BLaER1 treated with 17β-estradiol and CSF1 and Interleukin-3, amounts not matched to agents 10 nM and 100 nM (cell line): ENCODE measurements around the gene POLR2L.

Source experiments
- H3K27ac ChIP-seq, 11 experiments: shearing (Covaris generic); formaldehyde crosslinking; 2 replicates each; pipeline ENCODE4 v1.8.1; 2022
- H3K27me3 ChIP-seq, 11 experiments: shearing (Covaris generic); formaldehyde crosslinking; 2 replicates each; pipeline ENCODE4 v1.8.1; 2022
- H3K36me3 ChIP-seq, 11 experiments: shearing (Covaris generic); formaldehyde crosslinking; 2 replicates each; pipeline ENCODE4 v1.8.1; 2022
- H3K4me1 ChIP-seq, 10 experiments: shearing (Covaris generic); formaldehyde crosslinking; 2 replicates each; pipeline ENCODE4 v1.8.1; 2022
- H3K4me2 ChIP-seq, 11 experiments: shearing (Covaris generic); formaldehyde crosslinking; 2 replicates each; pipeline ENCODE4 v1.8.1; 2022
- H3K4me3 ChIP-seq, 10 experiments: shearing (Covaris generic); formaldehyde crosslinking; 2 replicates each; pipeline ENCODE4 v1.8.1; 2022
- H3K9ac ChIP-seq, 11 experiments: shearing (Covaris generic); formaldehyde crosslinking; 2 replicates each; pipeline ENCODE4 v1.8.1; 2022
- H3K9me3 ChIP-seq, 11 experiments: shearing (Covaris generic); formaldehyde crosslinking; replicated peaks in 1 of 11; 2 replicates each; pipeline ENCODE4 v1.8.1; 2022
- H4K20me1 ChIP-seq, 11 experiments: shearing (Covaris generic); formaldehyde crosslinking; 2 replicates each; pipeline ENCODE4 v1.8.1; 2022
- Cebpa-rat ChIP-seq, 11 experiments: shearing (Covaris generic); IDR thresholded peaks; 2 replicates each; pipeline ENCODE4 v1.8.1; 2022

Gene POLR2L

DNA sequence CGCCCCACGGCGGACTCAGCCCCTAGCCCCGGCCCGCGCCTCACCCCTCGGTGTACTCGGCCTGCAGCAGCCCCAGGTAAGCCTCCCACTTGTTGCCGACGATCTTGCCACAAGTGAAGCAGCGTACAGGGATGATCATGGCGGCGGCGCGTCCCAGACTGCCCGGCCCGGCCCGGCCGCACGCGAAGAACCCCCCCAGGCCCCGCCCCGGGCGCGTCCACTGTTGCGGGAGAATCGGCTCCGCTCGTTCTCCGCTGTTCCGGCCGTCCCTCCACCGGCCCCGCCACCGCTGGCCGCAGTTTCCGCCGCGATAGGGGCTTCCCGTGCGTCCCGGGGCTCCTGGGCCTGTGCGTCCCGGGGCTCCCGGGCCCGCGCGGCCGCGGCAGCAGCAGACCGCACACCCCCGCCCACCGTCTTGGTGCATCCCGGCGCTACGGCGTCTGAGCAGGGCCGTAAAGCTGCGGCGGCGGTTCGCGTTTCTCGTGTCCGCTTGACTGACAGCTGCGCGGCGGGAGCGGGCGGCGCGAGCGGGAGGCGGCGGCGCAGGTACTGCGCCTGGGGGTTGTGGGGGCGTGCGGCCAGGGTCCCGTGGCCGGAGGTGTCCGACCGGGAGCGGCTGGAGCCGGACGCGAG lies at the start of gene POLR2L, which contains the start of gene TSPAN4:
Gene POLR2L (minus strand): TSS at position 160 of the 633 bp plus-strand sequence. CDS start 21 bp downstream, at position 139.
Gene TSPAN4 (plus strand): TSS at position 483 of the 633 bp plus-strand sequence. CDS start 7,453 bp downstream, outside the sequence.
- TF ChIP-seq Cebpa-rat (IDR thresholded peaks at IDR 0.05): no peak
- peak within 1 kb of the TSS; percentile 87 to 100 (median 96) for H3K4me3 ChIP-seq

DNA sequence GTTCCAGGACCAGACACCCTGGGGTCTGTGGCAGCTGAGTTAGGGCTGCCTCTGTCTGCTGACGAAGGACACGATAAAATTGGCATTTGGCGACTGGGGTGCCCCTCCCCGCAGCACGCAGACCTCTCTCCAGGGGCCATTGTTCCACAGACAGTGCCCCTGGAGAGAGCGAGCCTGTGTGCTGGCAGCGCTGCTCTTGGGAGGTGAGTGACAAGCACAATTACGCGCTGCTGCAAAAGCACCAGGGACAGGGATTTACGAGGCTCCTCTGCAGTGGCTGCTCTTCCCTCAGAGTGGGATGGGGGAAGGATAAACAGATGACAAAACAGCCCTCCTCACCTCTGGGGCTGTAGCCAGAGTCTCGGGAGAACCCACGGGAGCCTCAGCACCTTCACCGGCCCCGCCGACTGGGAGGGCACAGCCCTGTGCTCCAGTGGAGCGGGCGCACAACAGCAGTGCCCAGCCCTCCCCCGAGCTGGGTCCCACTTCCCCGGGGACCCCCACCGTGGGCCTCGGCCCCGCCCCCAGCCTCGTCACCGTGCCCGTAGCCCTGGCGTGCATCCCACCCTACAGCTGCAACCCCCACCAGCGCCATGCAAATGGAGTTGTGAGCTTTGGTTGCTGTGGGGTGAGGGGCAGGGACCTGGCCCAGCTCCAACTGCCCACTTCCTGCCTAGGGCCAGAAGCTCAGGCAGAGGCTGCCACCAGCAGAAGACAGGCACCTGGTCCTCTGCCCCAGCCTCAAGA lies 48.6 kb upstream of the POLR2L start:
- Histone ChIP-seq H3K27ac (peak overlapping the region in 4 of 11 experiments; percentile 8 to 32 (median 21); a peak in 2 of 22 replicates), H3K9me3 (no peaks in the 10 kb centered on the region)
- TF ChIP-seq Cebpa-rat (IDR thresholded peaks at IDR 0.05): no peak

More for the DNA sequence above, at the start of gene POLR2L, which contains the start of gene TSPAN4:
- Histone ChIP-seq H3K27ac (peak within 1 kb of the TSS; percentile 98 to 100 (median 99)), H3K27me3 (no peaks in the 10 kb centered on the region), H3K4me1 (peaks cover 50 to 68% (median 56%) of the 10 kb centered on the region in 10 experiments), H3K4me2 (peak within 1 kb of the TSS; percentile 85 to 99 (median 98)), H3K9me3 (no peaks in the 10 kb centered on the region), H3K36me3 (peaks cover 32 to 39% (median 37%) of the 10 kb centered on the region in 11 experiments), H4K20me1 (peaks cover 63 to 75% (median 71%) of the 10 kb centered on the region in 11 experiments), H3K9ac (peak within 1 kb of the TSS; percentile 98 to 100 (median 99))

DNA sequence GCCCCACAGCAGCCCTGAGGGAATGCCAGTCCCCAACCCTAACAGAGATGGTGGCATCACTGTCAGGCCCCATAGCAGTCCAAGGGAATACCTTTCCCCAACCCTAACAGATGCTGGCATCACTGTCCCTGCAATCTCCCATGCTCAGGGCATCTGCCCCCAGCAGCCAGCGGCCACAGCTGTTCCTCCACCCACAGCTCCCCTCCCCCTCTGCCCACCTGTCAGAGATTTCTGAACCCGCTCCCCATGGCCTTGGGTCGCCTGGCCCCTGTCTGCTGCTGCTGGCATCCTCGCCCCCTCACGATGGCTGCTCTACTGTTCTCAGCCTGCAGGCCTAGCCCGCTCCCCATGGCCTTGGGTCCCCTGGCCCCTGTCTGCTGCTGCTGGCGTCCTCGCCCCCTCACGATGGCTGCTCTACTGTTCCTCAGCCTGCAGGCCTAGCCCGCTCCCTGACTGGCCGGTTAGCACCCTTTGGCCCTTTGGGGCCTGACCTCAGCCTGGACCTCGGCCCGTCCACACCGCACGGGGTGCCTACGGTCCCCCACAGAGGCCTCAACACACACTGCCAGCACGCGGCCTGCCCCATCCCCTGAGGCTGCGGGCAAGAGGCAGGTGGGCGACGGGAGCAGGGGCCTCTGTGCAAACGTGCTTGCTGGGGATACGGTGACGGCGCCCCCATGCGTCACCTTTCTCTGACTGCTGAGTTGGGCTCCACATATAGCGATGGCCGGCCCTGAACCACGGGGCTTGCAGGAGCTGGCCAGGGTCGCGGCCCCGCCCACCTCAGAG lies 47.6 kb upstream of the POLR2L start:
- H3K27ac ChIP-seq: no peak overlapping the region
- no peaks in the 10 kb centered on the region for H3K27me3 ChIP-seq
- peaks cover 0 to 29% (median 22%) of the 10 kb centered on the region in 10 experiments; a peak in 18 of 20 replicates for H3K4me1 ChIP-seq
- H3K4me3 ChIP-seq: no peak overlapping the region
- peaks cover 30 to 69% (median 40%) of the 10 kb centered on the region in 11 experiments for H3K36me3 ChIP-seq
- peak overlapping the region in 2 of 11 experiments; percentile 46 to 72; a peak in 2 of 22 replicates for H3K4me2 ChIP-seq
- H3K9me3 ChIP-seq: no peaks in the 10 kb centered on the region
- TF ChIP-seq Cebpa-rat (IDR thresholded peaks at IDR 0.05): no peak
- peaks cover 0 to 94% (median 59%) of the 10 kb centered on the region in 11 experiments; a peak in 18 of 22 replicates for H4K20me1 ChIP-seq
- peak overlapping the region in 1 of 11 experiments; percentile 52; a peak in 1 of 22 replicates for H3K9ac ChIP-seq

More for the DNA sequence above, 48.6 kb upstream of the POLR2L start:
- Histone ChIP-seq H3K4me1 (peaks cover 0 to 29% (median 22%) of the 10 kb centered on the region in 10 experiments; a peak in 18 of 20 replicates), H3K9ac (peak overlapping the region in 5 of 11 experiments; percentile 9 to 52 (median 31); a peak in 8 of 22 replicates), H3K4me3 (no peak overlapping the region), H4K20me1 (peaks cover 0 to 98% (median 61%) of the 10 kb centered on the region in 11 experiments; a peak in 18 of 22 replicates), H3K4me2 (peak overlapping the region in 8 of 11 experiments; percentile 40 to 77 (median 61); a peak in 16 of 22 replicates), H3K36me3 (peaks cover 24 to 70% (median 40%) of the 10 kb centered on the region in 11 experiments), H3K27me3 (no peaks in the 10 kb centered on the region)

DNA sequence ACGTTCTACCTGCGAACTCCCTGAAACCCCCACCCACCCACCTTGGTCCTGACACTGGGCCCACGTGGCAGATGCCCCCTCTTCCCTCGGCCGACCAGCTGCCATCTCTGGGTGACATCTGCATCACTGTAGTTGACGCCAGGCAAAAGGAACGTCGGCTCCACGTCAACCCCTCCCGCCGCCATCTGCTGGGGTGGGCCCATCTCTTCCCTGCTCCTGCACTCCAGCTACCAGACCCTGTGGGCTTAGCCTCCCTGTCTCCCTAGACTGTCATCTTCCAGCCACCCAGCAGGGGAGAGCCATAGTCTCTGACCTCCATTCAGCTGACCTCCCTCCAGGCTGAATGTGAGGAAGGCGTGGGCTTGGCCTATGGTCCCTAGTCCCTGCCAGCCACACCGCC lies 46.9 kb upstream of the POLR2L start:
- no peaks in the 10 kb centered on the region for H3K9me3 ChIP-seq
- no peak for TF ChIP-seq Cebpa-rat (IDR thresholded peaks at IDR 0.05)
- peaks cover 0 to 29% (median 22%) of the 10 kb centered on the region in 10 experiments; a peak in 18 of 20 replicates for H3K4me1 ChIP-seq
- H3K27me3 ChIP-seq: no peaks in the 10 kb centered on the region
- peaks cover 34 to 72% (median 41%) of the 10 kb centered on the region in 11 experiments for H3K36me3 ChIP-seq
- no peak overlapping the region for H3K4me2 ChIP-seq
- no peak overlapping the region for H3K27ac ChIP-seq
- peaks cover 0 to 94% (median 59%) of the 10 kb centered on the region in 11 experiments; a peak in 17 of 22 replicates for H4K20me1 ChIP-seq
- H3K9ac ChIP-seq: no peak overlapping the region
- no peak overlapping the region for H3K4me3 ChIP-seq

DNA sequence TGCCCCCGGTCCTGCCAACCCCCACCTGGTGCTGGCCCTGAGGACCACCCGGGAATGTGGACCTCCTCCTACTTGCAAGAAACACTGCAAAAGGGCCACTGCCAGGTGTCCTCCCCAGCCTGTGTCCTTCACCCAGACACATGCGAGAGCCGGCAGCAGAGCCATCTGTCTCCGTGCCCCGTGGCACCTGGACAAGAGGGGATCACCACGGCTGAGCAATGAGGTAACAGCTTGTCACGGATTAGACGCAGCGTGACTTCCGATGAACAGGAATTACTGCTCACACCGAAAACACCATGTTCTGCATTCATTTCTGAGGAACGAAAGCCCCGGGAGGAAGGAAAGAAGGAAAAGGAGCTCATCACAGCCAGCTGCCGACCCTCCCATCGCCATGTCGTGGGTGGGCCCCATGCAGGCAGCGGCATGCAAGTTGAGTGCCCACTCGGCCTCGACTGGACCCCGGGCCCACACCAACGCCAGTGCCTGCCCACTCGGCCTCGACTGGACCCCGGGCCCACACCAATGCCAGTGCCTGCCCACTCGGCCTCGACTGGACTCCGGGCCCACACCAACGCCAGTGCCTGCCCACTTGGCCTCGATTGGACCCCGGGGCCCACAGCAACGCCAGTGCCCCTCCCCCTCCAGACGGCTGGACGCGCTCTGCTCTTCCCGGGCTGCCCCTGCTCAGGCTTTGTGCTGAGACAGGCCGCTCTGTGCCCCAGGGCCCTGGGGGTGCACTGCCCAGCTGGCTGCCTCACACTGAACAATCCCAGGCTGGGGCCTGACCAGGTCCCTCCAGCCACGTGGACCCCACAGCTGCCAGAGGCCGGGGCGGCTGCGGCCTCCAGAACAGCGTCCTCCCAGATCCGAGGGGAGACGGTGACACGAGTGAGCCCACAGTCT lies 46.2 kb upstream of the POLR2L start:
- no peak overlapping the region for H3K4me2 ChIP-seq
- peaks cover 36 to 79% (median 48%) of the 10 kb centered on the region in 11 experiments for H3K36me3 ChIP-seq
- H4K20me1 ChIP-seq: peaks cover 0 to 94% (median 57%) of the 10 kb centered on the region in 11 experiments; a peak in 17 of 22 replicates
- peaks cover 0 to 29% (median 22%) of the 10 kb centered on the region in 10 experiments; a peak in 18 of 20 replicates for H3K4me1 ChIP-seq
- no peaks in the 10 kb centered on the region for H3K9me3 ChIP-seq
- TF ChIP-seq Cebpa-rat (IDR thresholded peaks at IDR 0.05): no peak
- no peak overlapping the region for H3K9ac ChIP-seq
- H3K27ac ChIP-seq: no peak overlapping the region
- H3K27me3 ChIP-seq: no peaks in the 10 kb centered on the region
- H3K4me3 ChIP-seq: no peak overlapping the region

DNA sequence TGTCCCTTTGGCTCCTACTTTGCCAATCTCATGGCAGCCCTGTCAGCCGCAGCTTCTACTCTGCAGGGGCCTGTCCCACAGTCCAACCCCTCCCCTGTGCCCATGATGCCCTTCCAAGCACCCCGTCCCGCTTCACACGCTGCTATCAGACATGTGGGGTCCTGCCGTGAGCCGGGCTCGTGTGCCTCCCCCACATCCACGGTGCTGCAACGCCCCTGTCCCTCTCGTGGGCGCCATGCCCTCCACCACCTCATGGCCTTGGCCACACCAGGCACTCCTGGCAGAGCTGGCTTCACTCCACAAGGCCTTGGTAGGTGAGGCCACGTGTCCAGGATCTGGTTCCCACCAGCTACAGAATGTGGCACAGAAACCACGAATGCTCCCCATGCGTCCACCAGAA lies 45.3 kb upstream of the POLR2L start:
- peaks cover 45 to 84% (median 57%) of the 10 kb centered on the region in 11 experiments for H3K36me3 ChIP-seq
- H3K9ac ChIP-seq: no peak overlapping the region
- H4K20me1 ChIP-seq: peaks cover 0 to 94% (median 62%) of the 10 kb centered on the region in 11 experiments; a peak in 16 of 22 replicates
- no peak overlapping the region for H3K4me3 ChIP-seq
- H3K27ac ChIP-seq: no peak overlapping the region
- H3K9me3 ChIP-seq: no peaks in the 10 kb centered on the region
- peaks cover 0 to 34% (median 27%) of the 10 kb centered on the region in 10 experiments; a peak in 18 of 20 replicates for H3K4me1 ChIP-seq
- no peak overlapping the region for H3K4me2 ChIP-seq
- H3K27me3 ChIP-seq: no peaks in the 10 kb centered on the region
- TF ChIP-seq Cebpa-rat (IDR thresholded peaks at IDR 0.05): no peak

DNA sequence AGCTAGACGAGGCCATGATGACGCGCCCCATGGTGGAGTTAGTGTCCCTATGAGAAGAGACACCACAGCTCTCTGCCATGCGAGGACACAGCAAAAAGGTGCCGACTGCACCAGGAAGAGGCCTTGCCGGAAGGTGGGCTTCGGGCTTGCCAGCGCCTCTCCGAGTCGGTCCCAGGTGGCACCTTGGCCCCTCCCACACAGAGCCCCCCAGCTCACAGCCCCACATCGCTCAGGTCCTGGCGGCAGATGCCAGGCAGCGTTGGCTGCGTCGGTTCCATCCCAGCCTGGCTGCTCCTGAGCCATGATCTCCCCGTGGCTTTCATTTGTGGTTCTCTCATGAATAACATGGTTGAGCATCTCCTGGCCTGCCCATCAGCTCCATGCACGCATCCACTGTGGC lies 44.2 kb upstream of the POLR2L start:
- Histone ChIP-seq H3K36me3 (peaks cover 51 to 91% (median 67%) of the 10 kb centered on the region in 11 experiments), H4K20me1 (peaks cover 0 to 87% (median 55%) of the 10 kb centered on the region in 11 experiments; a peak in 16 of 22 replicates), H3K9ac (no peak overlapping the region), H3K4me3 (no peak overlapping the region), H3K4me2 (no peak overlapping the region), H3K4me1 (peaks cover 0 to 24% (median 19%) of the 10 kb centered on the region in 10 experiments; a peak in 18 of 20 replicates), H3K27me3 (no peaks in the 10 kb centered on the region), H3K9me3 (no peaks in the 10 kb centered on the region), H3K27ac (no peak overlapping the region)
- no peak for TF ChIP-seq Cebpa-rat (IDR thresholded peaks at IDR 0.05)
